A549 (cell line): Measurements from ENCODE around the gene IGSF9.

Experiments
- CHD2 ChIP-seq: fragments of 150-350 bp; IDR thresholded peaks from 2 replicates; pipeline ENCODE4 v1.6.1; 2014; ENCODE audit warnings: low read length; ENCODE audit not compliant: partially characterized antibody
- CTCF ChIP-seq: fragments of >200 bp; sonication (Bioruptor Twin); formaldehyde crosslinking; IDR thresholded peaks from 3 replicates; pipeline ENCODE4 v1.5.1; 2016
- FOSL2 ChIP-seq, 2 experiments: fragments of 450-650 bp in 1 of 2; fragments of >200 bp in 1 of 2; sonication (Bioruptor Twin) in 1 of 2; formaldehyde crosslinking; IDR thresholded peaks; 2 replicates each; pipeline versions ENCODE4 v1.5.0 to v1.6.1; 2016 to 2020; ENCODE audit warnings: mild to moderate bottlenecking in 1 of 2, moderate library complexity in 1 of 2
- MAFK ChIP-seq: fragments of 450-650 bp; IDR thresholded peaks from 2 replicates; pipeline ENCODE4 v1.6.1; 2014; ENCODE audit not compliant: partially characterized antibody
- MAX ChIP-seq: IDR thresholded peaks from 2 replicates; pipeline ENCODE4 v1.6.1; 2012
- PHF8 ChIP-seq: fragments of 200-600 bp; sonication (generic); IDR thresholded peaks from 2 replicates; pipeline ENCODE4 v1.6.1; 2016; ENCODE audit warnings: low read depth, mild to moderate bottlenecking, antibody characterized with exemption, moderate library complexity, borderline replicate concordance
- POLR2A ChIP-seq: IDR thresholded peaks from 2 replicates; pipeline ENCODE4 v1.6.1; 2012; ENCODE audit warnings: mild to moderate bottlenecking, low read length
- REST ChIP-seq: fragments of 200-600 bp; sonication (generic); IDR thresholded peaks from 2 replicates; pipeline ENCODE4 v1.6.1; 2016; ENCODE audit warnings: antibody characterized with exemption, mild to moderate bottlenecking, moderate library complexity
- SMC3 ChIP-seq: fragments of >200 bp; sonication (Bioruptor Twin); formaldehyde crosslinking; IDR thresholded peaks from 3 replicates; pipeline ENCODE4 v1.6.1; 2018; ENCODE audit warnings: inconsistent platforms

- TF ChIP-seq CTCF (no peak), FOSL2 (IDR thresholded peaks at IDR 0.05) (no peak), FOSL2 (CRISPR knock-in tag; IDR thresholded peaks at IDR 0.05) (no peak), PHF8 (no peak), POLR2A (no peak), MAFK (no peak), MAX (no peak), SMC3 (no peak), CHD2 (no peak), REST (no peak)
Observed at GRCh38 chr1:159940006-159940620, 5.3 kb downstream of the IGSF9 start.
